A549 (cell line): ENCODE measurements around the gene DEFB131B.
"Not testable (repeated sequence)": the region's sequence is repeated elsewhere in the genome, so short reads cannot be mapped to it uniquely, and the experiment has no call there.

Experiments used
- CHD4 ChIP-seq: fragments of 200-600 bp; sonication (generic); IDR thresholded peaks from 2 replicates; pipeline ENCODE4 v1.6.1; 2016; ENCODE audit warnings: antibody characterized with exemption, mild to moderate bottlenecking, borderline replicate concordance
- CTCF ChIP-seq: fragments of >200 bp; sonication (Bioruptor Twin); formaldehyde crosslinking; IDR thresholded peaks from 3 replicates; pipeline ENCODE4 v1.5.1; 2016
- EHF ChIP-seq: fragments of 250-450 bp; sonication (Bioruptor Pico); IDR thresholded peaks from 2 replicates; pipeline ENCODE4 v1.5.0; 2020; ENCODE audit warnings: mild to moderate bottlenecking
- EP300 ChIP-seq, 2 experiments: fragments of >200 bp; sonication (Bioruptor Twin); formaldehyde crosslinking; IDR thresholded peaks; 2 replicates in 1 of 2; 3 replicates in 1 of 2; pipeline ENCODE4 v1.6.1; 2016 to 2017
- ESRRA ChIP-seq: fragments of 150-350 bp; IDR thresholded peaks from 2 replicates; pipeline ENCODE4 v1.6.1; 2014; ENCODE audit warnings: mild to moderate bottlenecking, low read length, borderline replicate concordance
- GATA3 ChIP-seq: IDR thresholded peaks from 2 replicates; pipeline ENCODE4 v1.6.1; 2012; ENCODE audit warnings: borderline replicate concordance
- MAX ChIP-seq: IDR thresholded peaks from 2 replicates; pipeline ENCODE4 v1.6.1; 2012
- POLR2A ChIP-seq: IDR thresholded peaks from 2 replicates; pipeline ENCODE4 v1.6.1; 2012; ENCODE audit warnings: mild to moderate bottlenecking, low read length
- POLR2AphosphoS2 ChIP-seq: conservative IDR thresholded peaks from 2 replicates; pipeline ENCODE4 v1.6.1; 2012; ENCODE audit warnings: low read length, improper control_type of control experiment, inconsistent platforms
- RAD21 ChIP-seq, 2 experiments: fragments of >200 bp in 1 of 2; sonication (Bioruptor Twin) in 1 of 2; formaldehyde crosslinking in 1 of 2; IDR thresholded peaks in 1 of 2; conservative IDR thresholded peaks in 1 of 2; 2 replicates in 1 of 2; 3 replicates in 1 of 2; pipeline ENCODE4 v1.6.1; 2012 to 2018; ENCODE audit warnings: inconsistent platforms in 1 of 2
- REST ChIP-seq: fragments of 200-600 bp; sonication (generic); IDR thresholded peaks from 2 replicates; pipeline ENCODE4 v1.6.1; 2016; ENCODE audit warnings: antibody characterized with exemption, mild to moderate bottlenecking, moderate library complexity
- RNF2 ChIP-seq: fragments of 200-600 bp; sonication (generic); IDR thresholded peaks from 2 replicates; pipeline ENCODE4 v1.6.1; 2016; ENCODE audit warnings: low read depth, mild to moderate bottlenecking, antibody characterized with exemption, moderate library complexity, borderline replicate concordance
- ZNF302 ChIP-seq: fragments of 250-450 bp; sonication (Bioruptor Pico); IDR thresholded peaks from 2 replicates; pipeline ENCODE4 v1.9.0; 2021; ENCODE audit warnings: inconsistent platforms, mild to moderate bottlenecking, moderate library complexity

GRCh38 chr11:71829686-71830085, 48.6 kb upstream of the DEFB131B start:
- TF ChIP-seq RAD21 (conservative IDR thresholded peaks at IDR 0.05 in 1 of 2, IDR thresholded peaks at IDR 0.05 in 1 of 2); ZNF302; POLR2AphosphoS2; POLR2A; REST; RNF2; CTCF; CHD4; GATA3; ESRRA; MAX; EHF (CRISPR knock-in tag); EP300 (IDR thresholded peaks at IDR 0.05): not testable (repeated sequence)
